HG03432 (cell line): ENCODE data around the gene CCDC91.
"Not testable (repeated sequence)": the region's sequence is repeated elsewhere in the genome, so short reads cannot be mapped to it uniquely, and the experiment has no call there.

ENCODE experiments used
- ATAC-seq: cut with Tn5 transposase; IDR thresholded peaks from one replicate; pipeline ENCODE4 v1.9.1; 2021; ENCODE audit warnings: mild to moderate bottlenecking, moderate library complexity; ENCODE audit not compliant: unreplicated experiment

CCDC91 gene

DNA sequence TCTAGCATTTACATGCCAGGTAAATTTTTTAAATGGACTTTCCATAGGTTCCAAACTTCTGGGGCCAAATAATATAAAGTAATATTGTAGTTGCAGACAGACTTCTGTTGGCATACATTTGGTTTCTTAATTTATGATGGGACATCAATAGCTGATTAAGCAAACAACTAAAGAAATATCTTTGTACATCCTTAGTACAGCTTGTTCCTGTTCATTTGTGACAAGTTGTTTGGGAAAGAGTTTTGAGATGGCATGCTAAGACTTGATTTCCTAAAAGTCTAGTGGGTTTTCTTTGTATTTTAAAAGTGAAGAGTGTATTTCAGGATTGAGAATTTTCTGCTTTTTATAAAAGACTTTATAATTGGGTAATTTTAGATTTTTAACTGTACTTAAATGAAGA lies 41.0 kb downstream of the CCDC91 start:
- ATAC-seq = no peak

DNA sequence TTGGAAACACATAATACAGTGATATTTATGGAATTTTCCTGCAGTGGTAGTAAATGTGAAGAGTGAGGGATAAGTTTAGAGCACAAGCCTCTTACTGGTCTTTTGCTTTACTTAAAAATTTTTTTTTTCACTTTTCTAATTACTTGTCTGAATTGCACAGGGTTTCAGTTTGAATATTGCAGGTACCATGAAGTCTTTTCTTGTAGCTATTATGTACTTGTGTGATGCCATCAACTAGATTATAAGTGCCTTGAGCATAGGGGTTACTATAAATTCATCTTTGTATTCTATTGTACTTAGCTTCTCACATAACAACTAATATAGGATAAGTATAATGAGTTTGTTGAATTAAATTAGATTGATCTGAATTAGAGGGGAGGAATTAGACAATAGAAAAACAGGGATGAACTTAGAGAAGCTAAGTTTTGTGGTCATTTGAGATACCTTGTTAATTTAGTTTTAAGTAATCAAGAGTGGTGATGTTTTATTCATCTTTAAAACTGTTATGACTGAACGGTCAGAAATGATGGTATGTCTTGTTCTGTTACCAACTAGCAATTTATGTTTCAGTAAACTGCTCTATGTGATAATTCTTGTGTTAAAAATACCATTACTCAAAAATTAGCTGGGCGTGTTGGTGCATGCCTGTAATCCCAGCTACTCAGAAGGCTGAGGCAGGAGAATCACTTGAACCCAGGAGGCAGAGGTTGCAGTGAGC lies 42.1 kb downstream of the CCDC91 start:
- ATAC-seq = no peak

DNA sequence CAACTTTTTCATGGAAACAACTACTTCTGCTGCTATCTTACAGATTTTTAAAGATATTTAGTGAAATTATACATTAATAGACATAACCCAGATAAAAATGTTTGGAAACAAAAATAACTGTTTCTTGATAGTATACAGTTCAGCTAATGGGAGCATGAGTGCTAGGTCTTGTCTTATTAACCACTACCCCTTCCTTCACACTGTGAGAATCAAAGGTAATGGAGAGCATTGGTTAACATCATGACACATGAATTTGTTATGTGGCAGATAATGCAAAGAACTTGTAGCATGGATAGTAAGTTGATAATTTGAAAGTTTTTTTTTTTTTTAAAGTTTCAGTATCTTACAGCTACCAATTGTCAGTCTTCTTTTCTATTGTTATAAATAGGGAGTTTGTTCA lies 44.2 kb downstream of the CCDC91 start:
- no peak for ATAC-seq

DNA sequence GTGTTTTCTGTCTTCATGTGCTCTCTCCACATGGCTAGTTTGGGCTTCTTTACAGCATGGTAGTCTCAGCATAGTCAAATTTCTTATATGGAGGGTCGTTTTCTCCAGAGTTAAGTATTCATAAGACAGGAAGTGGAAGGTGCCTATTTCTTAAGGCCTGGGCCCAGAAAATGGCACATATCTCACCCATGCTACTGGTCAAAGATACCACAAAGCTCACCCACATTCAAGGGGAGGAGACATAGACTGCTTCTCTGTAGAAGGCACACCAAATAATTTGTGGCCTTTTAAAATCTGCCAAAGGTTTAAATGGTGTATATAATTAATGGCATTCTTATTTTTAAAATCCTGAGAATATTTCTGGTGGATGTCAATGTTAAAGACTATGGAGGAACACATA lies 44.8 kb downstream of the CCDC91 start:
- ATAC-seq = no peak

DNA sequence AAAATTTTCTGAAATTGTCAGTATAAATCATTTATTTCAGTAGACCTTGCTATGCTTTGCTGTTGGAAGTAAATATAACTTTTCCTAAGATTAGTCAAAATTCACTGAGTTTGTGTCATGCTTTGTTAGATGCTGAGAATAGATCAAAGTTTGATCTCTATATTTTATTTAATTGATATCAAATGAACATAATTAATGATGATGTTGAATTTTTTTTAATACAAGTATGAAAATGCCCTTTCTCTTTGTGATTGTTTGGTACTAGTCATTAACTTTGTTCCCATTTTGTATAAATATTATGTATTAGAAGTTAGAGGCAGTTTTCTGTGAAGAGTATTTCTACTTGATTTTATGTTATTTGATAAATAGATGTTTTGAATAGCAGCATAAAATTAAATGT lies 45.7 kb downstream of the CCDC91 start:
- ATAC-seq = no peak

DNA sequence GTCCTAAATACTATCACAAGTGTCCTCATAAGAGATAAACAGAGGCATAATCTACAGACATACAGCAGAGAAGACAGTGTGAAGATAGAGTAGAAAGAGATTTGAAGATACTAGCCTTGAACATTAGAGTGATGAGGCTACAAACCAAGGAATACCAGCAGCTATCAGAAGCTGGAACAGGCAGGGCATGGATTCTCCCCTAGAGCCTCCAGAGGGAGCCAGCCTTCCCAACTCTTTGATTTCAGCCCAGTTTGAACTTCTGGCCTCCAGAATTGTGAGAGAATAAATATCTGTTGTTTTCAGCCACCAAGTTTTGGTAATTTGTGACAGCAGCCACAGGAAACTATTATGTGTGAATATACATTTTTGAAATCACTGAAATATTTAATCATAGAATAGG lies 47.2 kb downstream of the CCDC91 start:
- no peak for ATAC-seq

DNA sequence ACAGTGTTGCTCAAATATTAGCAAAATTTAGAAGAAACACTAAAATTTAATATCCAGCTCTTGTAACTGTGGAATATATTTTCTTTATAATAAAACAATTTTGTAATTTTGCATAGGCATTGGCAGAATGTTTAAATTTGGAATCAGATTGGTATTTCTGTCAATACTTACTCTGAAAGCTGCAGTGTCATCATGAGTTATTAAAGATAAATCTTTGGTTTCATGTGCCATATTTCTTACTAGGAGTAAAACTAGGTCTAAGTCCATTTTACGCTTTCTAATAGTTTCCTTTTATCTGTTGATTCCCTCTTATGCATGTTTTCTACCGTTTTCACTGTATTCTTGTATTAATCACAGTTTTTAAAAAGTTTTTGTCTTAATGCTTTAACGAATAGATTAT lies 49.7 kb downstream of the CCDC91 start:
- ATAC-seq = no peak

DNA sequence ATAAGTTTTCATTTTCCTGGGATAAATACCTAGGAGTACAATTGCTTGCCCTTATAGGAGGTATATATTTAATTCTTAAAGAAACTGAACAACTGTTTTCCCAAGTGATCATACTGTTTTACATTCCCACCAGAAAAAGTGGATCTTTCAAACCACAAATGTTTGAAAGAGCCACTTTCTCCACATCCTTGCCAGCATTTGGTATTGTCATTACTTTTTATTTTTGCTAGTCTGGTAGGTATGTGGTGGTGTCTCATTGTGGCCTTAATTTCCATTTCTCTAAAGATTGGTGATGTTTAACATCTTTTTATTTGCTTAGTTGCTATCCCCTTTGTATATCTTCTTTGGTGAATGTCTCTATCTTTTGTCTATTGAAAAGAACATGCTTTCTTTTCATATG lies 50.6 kb downstream of the CCDC91 start:
- no peak for ATAC-seq

DNA sequence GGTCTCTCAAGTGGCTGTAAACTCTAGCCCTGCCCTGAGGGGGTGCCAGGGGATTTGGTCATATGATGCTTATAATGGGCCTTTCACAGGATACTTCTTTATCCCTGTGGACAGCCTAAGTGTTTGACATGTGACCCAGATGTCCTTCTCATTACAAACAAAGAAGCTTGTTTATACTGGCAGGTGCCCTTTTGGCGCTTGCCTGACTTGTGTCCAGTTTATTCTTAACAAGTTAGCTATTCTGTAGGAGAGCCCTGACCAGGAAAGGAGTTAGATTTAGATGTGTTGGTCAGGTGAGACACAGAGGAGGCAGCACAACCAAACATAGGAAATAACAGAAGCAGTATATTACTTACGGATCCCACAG lies 51.9 kb downstream of the CCDC91 start:
- ATAC-seq = no peak

DNA sequence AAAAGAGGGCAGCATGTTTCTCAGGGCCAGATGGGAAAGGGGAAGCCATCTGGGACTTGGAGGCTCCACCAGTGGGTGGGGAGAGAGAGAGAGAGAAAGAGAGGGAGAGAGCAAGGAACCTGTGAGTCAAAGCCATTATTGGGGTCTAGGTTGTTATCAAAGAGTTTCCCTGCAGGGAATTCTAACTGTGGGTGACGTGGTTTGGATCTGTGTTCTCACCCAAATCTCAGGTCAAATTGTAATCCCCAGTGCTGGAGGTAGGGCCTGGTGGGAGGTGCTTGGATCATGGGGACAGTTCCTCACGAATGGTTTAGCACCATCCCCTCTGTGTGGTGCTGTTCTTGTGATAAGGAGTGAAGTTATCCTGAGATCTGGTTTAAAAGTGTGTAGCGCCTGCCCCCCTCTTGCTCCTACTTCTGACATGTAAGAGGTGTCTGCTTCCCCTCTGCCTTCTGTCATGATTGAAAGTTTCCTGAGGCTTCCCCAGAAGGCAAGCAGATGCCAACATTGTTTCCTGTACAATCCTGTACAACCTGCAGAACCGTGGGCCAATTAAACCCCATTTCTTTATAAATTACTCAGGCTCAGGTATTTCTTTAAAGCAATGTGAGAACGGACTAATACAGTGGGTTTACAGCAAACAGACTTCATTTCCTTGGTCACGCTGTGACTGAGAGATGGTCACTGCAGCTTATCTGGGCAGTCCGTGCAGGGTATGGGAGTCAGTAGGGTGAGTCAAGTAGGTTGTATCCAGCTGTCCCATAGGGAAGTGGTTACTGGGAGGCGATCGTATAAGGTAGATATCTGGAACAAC lies 52.4 kb downstream of the CCDC91 start:
- no peak for ATAC-seq

DNA sequence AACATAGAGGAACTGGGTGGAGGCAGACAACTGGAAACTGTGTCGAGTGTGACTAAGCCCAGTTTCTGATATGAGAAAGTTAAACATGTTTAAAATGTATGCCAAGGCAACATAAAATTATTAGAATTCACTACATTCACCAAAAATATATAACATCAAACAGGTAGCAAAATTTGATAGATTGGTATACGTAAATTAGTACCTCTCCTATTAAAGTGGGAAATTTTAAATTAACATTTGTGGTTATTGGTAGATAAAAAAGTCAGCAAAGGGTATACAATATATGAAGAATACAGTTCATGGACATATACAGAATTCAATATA lies 53.0 kb downstream of the CCDC91 start:
- ATAC-seq = no peak

DNA sequence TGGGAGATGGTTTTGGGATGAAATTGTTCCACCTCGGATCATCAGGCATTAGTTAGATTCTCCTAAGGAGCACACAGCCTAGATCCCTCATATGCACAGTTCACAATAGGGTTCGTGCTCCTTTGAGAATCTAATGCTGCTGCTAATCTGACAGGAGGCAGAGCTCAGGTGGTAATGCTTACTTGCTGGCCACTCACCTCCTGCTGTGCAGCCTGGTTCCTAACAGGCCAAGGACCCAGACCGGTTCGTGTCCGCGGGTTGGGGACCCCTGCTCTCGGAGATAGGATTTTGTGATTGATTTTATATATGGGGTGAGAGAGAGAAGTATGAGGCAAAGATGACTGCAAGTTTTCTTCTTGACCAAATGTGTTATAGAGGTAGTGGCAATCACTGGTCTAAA lies 57.5 kb downstream of the CCDC91 start:
- no peak for ATAC-seq

DNA sequence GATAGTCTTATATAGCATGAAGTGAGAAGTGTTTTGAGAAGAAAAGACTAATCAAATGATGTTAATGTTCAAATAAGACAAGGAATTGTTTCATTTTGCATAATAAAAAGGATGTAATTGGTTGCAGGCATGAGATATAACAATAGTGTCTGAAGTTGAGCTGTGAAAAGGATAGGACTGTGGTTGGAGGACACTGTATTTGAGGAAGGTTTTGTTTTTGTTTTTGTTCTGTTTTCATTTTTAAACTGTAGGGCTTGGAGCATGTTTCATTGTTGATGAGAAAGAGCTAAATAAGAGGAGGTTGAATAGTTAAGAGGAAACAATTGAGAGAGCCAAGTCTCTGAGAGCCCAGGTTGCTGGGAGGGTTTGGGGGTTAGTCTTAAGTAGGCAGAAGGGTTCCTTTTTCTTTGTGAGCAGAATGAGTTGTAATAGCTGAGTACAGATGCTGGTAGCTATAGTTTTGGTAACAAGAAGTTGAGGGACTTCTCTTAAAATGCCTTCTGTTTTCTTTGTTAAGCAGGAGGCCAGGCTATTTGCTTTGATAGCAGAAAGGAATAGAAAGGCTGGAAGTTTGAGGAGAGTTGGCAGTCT lies 58.4 kb downstream of the CCDC91 start:
- ATAC-seq = peak; percentile 21

DNA sequence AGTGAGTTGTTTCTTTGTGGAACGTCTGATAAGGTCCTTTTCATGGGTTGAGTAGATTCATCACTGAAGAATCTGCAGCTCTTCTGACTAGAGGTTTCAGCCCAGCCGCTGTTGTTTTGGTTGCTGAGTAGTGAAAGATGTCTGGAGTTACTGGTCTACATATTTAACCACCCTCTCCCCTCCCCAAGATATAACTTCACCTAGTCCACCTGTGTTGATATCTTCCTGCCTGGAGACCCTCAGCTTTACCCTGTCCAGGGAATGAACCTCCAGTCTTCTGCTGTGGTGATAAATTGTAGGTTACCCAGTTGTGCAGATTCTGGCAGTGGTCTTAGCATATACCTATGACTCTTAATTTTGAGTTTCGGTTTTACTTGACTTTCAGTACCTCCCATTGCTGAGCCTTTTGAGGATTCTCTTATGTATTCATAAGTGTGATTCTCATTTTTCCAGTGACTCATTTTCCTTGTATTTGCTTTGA lies 62.9 kb downstream of the CCDC91 start:
- ATAC-seq = peak; percentile 97

DNA sequence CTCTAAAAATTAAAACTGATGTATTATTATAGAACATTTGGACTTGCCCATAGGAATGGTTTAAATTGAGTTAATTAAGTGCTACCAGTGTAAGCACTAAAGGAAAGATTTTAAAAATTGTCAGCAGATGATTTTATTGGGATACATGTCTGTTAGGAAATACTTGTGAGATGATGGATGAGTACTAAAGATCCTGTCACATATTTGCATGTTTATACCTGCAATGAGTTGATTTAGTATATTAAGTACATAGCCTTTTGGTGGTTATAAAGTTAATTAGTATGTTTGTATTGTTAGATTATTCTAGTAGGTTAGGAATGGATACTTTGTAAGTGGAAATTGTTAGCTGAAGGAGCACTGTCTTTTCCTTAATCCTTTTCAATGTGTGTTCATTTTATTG lies 67.2 kb downstream of the CCDC91 start:
- no peak for ATAC-seq

DNA sequence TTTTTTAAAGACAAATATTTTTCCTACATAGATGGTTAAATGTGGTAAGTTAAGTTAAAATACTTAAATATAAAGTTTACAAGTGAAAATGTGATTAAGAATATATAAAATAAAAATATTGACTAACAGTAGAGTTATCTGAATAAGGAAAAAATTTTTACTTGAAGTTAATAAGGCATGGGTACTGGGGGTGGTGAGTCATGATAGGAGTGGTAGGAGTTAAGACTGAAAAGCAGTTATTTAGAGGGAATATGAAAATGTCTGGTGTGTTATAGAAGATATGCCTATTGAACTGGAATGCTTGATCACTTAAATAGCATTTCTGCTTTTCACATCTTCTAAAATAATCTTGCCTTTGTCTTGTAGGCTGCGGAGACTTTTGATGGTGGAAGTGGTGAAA lies 68.7 kb downstream of the CCDC91 start:
- no peak for ATAC-seq

DNA sequence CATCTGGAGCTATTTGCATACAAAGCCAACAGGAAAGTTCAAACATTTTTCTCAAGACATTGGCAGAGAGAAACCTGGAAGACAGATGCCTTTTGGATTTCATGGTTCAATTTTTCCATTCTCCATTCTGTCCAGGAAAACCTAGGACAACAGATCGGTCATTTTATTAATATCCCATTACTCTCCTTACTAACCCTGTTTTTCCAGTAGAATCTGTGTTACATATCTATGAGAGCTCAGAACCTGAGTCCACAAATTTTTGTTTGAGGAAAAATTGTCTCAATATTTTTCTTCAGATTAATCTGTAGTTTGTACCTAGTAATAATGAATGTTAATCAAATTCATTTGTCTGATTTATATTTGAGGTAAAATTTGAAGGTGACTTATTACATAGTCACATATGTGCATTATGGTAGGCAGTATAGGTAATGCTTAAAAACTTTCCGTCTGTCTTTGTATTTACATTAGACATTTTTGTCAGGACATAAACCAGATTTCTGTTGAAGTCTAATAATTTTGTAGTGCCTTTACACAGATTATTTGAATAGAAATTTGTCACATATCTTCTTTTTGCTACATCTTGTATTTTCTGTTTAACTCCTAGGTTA lies 75.3 kb downstream of the CCDC91 start:
- ATAC-seq = no peak

DNA sequence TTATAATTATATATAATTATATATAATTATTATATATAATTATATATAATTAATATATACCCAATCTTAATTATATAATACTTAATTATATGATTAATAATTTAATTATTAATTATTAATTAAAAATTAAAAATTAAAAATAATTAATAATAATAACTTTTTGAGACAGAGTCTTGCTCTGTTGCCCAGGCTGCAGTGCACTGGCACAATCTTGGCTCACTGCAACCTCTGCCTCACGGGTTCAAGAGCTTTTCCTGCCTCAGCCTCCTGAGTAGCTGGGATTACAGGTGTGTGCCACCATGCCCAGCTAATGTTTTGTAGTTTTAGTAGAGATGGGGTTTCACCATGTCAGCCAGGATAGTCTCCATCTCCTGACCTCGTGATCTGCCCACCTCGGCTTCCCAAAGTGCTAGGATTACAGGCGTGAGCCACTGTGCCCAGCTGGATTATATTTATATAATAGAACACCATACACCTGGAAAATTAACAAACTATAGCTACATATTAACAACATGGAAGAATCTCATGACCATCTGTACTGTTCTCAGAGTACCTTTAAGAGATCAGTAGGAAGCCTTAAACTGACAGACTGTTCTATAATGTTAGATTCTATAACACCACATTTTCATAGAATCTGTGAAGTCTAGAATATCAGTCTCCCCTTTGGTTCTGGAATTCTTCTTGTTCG lies 77.8 kb downstream of the CCDC91 start:
- ATAC-seq = not testable (repeated sequence)

DNA sequence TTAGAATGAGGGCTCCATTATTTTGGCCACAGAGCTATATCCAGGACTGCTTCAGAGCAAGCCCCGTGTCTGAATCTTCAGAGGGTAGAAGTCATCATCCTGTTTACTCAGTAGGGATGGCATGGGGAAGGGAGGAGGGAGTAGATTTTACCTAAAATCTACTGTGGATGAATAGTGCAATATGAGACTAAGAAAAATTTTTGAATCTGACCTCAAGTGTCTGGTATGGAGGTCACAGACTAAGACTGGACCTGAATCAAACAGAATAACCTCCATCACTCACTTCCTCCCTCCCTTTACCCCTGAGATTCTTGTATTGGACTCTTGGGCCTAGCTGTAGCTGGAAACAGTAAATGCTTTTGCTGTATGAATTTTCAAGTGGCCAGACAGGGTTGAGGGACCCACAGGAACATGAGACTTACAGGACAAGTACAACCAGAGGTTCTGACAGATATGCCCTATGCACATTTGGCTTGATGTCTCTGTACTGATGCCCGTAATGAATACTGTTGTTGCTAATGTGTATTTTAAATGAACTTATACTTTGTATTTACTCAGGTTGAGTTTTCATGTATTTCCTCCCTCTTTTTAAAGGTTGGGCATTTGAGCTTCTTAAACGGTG lies 78.5 kb downstream of the CCDC91 start:
- no peak for ATAC-seq

DNA sequence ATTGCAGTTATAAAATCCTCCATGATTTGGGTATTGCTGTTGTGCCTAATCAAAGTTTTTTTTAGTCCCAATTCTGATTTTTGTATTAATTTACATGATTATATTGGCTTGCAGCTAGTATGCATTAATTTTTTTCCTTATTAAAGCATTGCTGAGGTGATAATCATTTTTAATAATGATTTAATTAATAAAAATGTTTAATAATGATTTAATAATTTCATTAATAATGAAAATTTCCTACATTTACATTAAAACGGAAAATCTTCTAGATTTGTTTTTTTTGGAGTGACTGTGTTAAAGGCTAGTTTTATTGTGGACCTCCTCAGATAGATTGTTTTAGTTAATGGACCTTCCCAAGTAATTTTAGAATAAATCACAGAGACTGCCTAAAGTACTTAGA lies 79.6 kb downstream of the CCDC91 start:
- no peak for ATAC-seq

DNA sequence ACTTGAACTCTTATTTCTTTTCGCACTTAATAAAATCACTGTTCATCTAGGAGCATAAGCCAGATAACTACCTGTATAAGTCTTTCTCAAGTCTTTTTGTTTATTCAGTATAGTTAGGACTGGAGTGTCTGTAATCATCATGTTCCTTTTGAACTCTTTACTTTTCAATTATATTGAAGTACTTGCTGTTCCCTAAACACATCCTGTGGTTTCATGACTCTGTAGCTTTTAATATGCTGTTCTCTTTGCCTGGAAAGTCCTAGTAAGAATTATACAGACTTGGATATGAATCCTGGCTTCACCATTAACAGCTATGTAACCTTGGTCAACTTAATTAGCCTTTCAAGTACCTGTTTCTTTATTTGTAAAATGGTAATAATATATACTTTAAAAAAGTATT lies 88.2 kb downstream of the CCDC91 start:
- no peak for ATAC-seq
